Testis (tissue), 3 donors: ENCODE results near the gene DDIT3. TPM values are rescaled to one million over a fixed set of nuclear protein-coding genes. Genes with fewer than 3 reads are reported as not detected.
"Not testable (repeated sequence)": the region's sequence is repeated elsewhere in the genome, so short reads cannot be mapped to it uniquely, and the experiment has no call there.

Experiments
- DNase-seq: peaks from one replicate; pipeline ENCODE4 v3.0.0-alpha.2; 2019
- H3K27ac ChIP-seq, 2 donors: fragments of 200-600 bp; sonication (generic); one replicate each; pipeline ENCODE4 v1.5.1; 2019
- H3K27me3 ChIP-seq: fragments of 200-600 bp; sonication (generic); one replicate; pipeline ENCODE4 v1.5.1; 2019
- H3K36me3 ChIP-seq: fragments of 200-600 bp; sonication (generic); one replicate; pipeline ENCODE4 v1.5.1; 2017; ENCODE audit warnings: low read depth; ENCODE audit errors: missing control alignments
- H3K4me1 ChIP-seq: fragments of 200-600 bp; sonication (generic); one replicate; pipeline ENCODE4 v1.5.1; 2019
- H3K4me3 ChIP-seq, 2 donors: fragments of 200-600 bp; sonication (generic); one replicate each; pipeline ENCODE4 v1.5.1; 2017 to 2019
- H3K9me3 ChIP-seq: fragments of 200-600 bp; sonication (generic); one replicate; pipeline ENCODE4 v1.5.1; 2017
- POLR2A ChIP-seq: fragments of 450-650 bp; IDR thresholded peaks from one replicate; pipeline ENCODE4 v1.6.1; 2017; ENCODE audit warnings: antibody characterized with exemption, mild to moderate bottlenecking, moderate library complexity
- WGBS, 2 donors: methylation state at CpG; one replicate each; pipeline ENCODE4 v1.1.5; 2018; 5-methylcytosine and 5-hydroxymethylcytosine counted together
- intact Hi-C: fragments of 100-400 bp; cut with DNase I; formaldehyde crosslinking; loops from one replicate; pipeline ENCODE4 v1.15.1; 2023; ENCODE audit warnings: low total_unique reads
- polyA plus RNA-seq: library from polyadenylated mRNA; stranded (reverse); fragments of 350-450 nt; fragmentation: Illumina TruSeq; extraction: RNeasy Lipid Tissue Mini Kit (QIAGEN cat#74804); gene quantifications from one replicate; pipeline ENCODE4 v1.2.3, GENCODE V29; 2014; ENCODE audit warnings: low read depth, low replicate concordance; ENCODE audit not compliant: insufficient read depth
- total RNA-seq, 2 donors: library from RNA; depleted of rRNA; stranded (reverse); fragments of >200 nt; gene quantifications; one replicate each; pipeline ENCODE4 v1.2.3, GENCODE V29; 2016
- TF ChIP-seq, protein P1 (sequence below), 3 experiments: fragments of 450-650 bp in 2 of 3; fragments of 200-600 bp in 1 of 3; sonication (generic) in 1 of 3; IDR thresholded peaks; one replicate each; pipeline ENCODE4 v1.5.1; 2016 to 2019; ENCODE audit warnings: antibody characterized with exemption in 3 of 3, mild to moderate bottlenecking in 2 of 3, moderate library complexity in 1 of 3

DDIT3 gene
- total and polyA plus RNA-seq, 3 donors from 2014 or later: 44.2 to 63.9 (median 45.6) TPM

DNA sequence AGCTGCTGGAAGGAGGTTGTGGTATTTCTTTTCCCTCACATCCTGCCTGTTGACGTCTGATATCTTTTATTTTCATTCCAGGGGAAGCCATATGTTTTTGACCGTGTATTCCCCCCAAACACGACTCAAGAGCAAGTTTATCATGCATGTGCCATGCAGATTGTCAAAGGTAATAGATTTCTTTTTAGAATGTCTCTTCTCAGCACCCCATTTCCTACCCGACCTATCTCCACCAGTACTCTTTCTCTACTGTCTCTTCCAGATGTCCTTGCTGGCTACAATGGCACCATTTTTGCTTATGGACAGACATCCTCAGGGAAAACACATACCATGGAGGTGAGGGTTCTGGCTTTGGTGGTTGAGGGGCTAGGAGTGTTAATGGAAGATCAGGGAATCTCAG is 43.0 kb upstream of the DDIT3 start:
- Histone ChIP-seq H3K4me3 (no peak overlapping the region), H3K36me3 (no peaks in the 10 kb centered on the region), H3K4me1 (no peaks in the 10 kb centered on the region), H3K27me3 (no peaks in the 10 kb centered on the region), H3K27ac (no peak overlapping the region), H3K9me3 (no peaks in the 10 kb centered on the region)
- 58 to 71% methylated on average over 4 of the region's 4 CpGs for WGBS, 2 donors
- no peak for DNase-seq
- TF ChIP-seq POLR2A: no peak
- TF ChIP-seq, protein P1, sequence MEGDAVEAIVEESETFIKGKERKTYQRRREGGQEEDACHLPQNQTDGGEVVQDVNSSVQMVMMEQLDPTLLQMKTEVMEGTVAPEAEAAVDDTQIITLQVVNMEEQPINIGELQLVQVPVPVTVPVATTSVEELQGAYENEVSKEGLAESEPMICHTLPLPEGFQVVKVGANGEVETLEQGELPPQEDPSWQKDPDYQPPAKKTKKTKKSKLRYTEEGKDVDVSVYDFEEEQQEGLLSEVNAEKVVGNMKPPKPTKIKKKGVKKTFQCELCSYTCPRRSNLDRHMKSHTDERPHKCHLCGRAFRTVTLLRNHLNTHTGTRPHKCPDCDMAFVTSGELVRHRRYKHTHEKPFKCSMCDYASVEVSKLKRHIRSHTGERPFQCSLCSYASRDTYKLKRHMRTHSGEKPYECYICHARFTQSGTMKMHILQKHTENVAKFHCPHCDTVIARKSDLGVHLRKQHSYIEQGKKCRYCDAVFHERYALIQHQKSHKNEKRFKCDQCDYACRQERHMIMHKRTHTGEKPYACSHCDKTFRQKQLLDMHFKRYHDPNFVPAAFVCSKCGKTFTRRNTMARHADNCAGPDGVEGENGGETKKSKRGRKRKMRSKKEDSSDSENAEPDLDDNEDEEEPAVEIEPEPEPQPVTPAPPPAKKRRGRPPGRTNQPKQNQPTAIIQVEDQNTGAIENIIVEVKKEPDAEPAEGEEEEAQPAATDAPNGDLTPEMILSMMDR (IDR thresholded peaks at IDR 0.05): no peak
- intact Hi-C loops: no loop called here

DNA sequence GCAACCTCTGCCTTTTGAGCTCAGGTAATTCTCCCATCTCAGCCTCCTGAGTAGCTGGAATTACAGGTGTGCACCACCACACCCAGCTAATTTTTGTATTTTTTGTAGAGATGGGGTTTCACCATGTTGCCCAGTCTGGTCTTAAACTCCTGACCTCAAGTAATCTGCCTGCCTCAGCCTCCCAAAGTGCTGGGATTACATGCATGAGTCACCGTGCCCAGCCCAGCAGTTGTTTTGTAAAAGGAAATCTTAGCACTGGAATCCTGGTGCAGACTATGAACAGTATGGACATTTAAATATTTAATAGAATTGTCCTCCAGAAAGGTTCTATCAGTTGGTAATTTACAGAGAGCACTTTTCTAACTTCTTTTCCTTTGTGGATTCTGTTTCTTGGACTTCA is 40.8 kb upstream of the DDIT3 start:
- WGBS, 2 donors: 81 to 86% methylated on average over 1 of the region's 1 CpG
- H3K9me3 ChIP-seq, H3K27ac ChIP-seq, DNase-seq, H3K36me3 ChIP-seq, intact Hi-C loops, H3K4me1 ChIP-seq, H3K27me3 ChIP-seq, H3K4me3 ChIP-seq: not testable (repeated sequence)

DNA sequence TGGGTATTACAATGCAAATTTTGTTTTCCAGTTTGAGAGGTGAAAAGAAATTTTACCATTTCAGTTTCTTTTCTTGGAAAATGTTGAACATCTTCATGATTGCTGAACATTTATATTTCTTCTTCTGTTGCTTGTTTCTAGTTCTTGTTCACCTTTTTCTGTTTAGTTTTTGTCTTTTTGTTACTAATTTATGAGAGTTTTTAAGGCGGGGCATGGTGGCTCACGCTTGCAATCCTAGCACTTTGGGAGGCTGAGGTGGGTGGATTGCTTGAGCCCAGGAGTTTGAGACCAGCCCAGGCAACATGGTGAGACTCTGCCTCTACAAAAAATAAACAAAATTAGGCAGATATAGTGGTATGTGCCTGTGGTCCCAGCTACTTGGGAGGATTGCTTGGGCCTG is 40.2 kb upstream of the DDIT3 start:
- Histone ChIP-seq H3K9me3 (no peaks in the 10 kb centered on the region), H3K4me1 (no peaks in the 10 kb centered on the region), H3K27ac (no peak overlapping the region), H3K36me3 (no peaks in the 10 kb centered on the region), H3K27me3 (no peaks in the 10 kb centered on the region), H3K4me3 (no peak overlapping the region)
- intact Hi-C loops: no loop called here
- WGBS, 2 donors: 93 to 98% methylated on average over 2 of the region's 2 CpGs
- no peak for DNase-seq
- TF ChIP-seq, protein P1 (IDR thresholded peaks at IDR 0.05): no peak
- no peak for TF ChIP-seq POLR2A

DNA sequence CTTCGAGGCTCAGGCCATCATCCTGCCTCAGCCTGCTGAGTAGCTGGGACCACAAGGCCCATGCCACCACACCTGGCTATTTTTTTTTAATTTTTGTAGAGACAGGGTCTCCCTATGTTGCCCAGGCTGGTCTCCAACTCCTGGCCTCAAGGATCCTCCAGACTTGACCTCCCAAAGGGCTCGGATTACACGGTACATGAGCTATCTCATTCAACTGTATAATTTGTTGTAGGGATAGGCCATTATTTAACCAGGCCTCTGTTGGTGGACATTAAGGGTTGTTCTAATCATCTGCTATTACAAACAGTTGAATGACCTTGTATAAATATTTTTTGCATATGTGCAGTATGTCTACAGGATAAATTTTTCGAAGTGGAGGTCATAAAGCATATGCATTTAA is 38.5 kb upstream of the DDIT3 start:
- DNase-seq: no peak
- H3K36me3 ChIP-seq: no peaks in the 10 kb centered on the region
- no peaks in the 10 kb centered on the region for H3K9me3 ChIP-seq
- H3K4me1 ChIP-seq: no peaks in the 10 kb centered on the region
- WGBS, 2 donors: 83 to 93% methylated on average over 4 of the region's 4 CpGs
- no peak overlapping the region for H3K27ac ChIP-seq
- TF ChIP-seq POLR2A: no peak
- TF ChIP-seq, protein P1 (IDR thresholded peaks at IDR 0.05): no peak
- no peak overlapping the region for H3K4me3 ChIP-seq
- intact Hi-C loops: no loop called here
- no peaks in the 10 kb centered on the region for H3K27me3 ChIP-seq

DNA sequence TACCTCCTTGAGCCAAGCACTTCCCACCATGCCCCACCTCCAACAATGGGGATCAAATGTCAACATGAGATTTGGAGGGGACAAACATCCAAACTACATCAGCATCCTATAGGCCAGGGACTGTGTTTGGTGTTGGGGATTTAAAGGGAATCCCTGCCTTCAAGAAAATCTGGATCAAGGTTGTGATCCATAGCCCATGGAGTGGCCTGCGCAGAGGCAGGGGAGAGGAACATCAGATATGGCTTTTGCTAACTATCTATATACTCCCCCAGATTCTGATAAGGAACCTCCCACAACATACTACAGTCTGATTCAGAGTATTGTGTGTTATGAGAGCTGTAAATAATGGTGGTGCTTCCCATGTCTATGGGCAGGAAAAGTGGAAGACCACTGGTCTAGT is 34.6 kb upstream of the DDIT3 start:
- DNase-seq: no peak
- 76% methylated on average over 1 of the region's 1 CpG; no CpG with 5 or more reads in 1 of the 2 donors for WGBS, 2 donors
- no peak for TF ChIP-seq POLR2A
- TF ChIP-seq, protein P1 (IDR thresholded peaks at IDR 0.05): no peak
- no peaks in the 10 kb centered on the region for H3K27me3 ChIP-seq
- H3K4me1 ChIP-seq: peaks cover 4% of the 10 kb centered on the region
- H3K27ac ChIP-seq: no peak overlapping the region
- intact Hi-C loops: no loop called here
- no peaks in the 10 kb centered on the region for H3K36me3 ChIP-seq
- no peaks in the 10 kb centered on the region for H3K9me3 ChIP-seq
- no peak overlapping the region for H3K4me3 ChIP-seq
